HFF-Myc (cell line): ENCODE results near the gene ARID5B.

Source experiments
- DNase-seq: peaks from one replicate; pipeline ENCODE4 v3.0.0-alpha.2; 2011; ENCODE audit warnings: low read depth; ENCODE audit errors: extremely low read depth
- H3K4me3 ChIP-seq: replicated peaks from 2 replicates; pipeline ENCODE4 v1.5.1; 2011; ENCODE audit warnings: low read depth, mild to moderate bottlenecking, control low read depth, low read length
- CTCF ChIP-seq: IDR thresholded peaks from 2 replicates; pipeline ENCODE4 v1.5.1; 2012; ENCODE audit warnings: mild to moderate bottlenecking, low read depth, low read length, control low read depth; ENCODE audit errors: missing control alignments

ARID5B gene

DNA sequence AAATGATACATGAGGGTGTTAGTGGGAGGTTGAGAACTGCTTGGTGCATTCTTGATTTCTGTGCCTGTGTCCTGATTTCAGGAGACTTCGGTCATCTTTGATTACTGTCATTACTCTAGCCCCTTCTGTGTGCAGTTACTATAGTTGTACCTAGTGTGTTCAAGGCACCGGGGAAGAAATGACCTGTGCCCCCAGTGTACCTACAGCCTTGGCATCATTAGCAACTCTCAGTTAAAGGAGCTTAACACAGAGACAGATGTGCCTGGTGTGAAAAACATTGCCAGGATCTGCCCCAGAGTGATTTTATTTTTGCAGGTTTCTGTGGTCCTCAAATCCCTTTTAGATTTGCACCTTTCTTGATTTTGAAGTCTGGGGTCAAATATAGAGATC is 62.2 kb downstream of the ARID5B start:
- no peak for TF ChIP-seq CTCF
- DNase-seq = no peak
- H3K4me3 ChIP-seq = no peak overlapping the region

DNA sequence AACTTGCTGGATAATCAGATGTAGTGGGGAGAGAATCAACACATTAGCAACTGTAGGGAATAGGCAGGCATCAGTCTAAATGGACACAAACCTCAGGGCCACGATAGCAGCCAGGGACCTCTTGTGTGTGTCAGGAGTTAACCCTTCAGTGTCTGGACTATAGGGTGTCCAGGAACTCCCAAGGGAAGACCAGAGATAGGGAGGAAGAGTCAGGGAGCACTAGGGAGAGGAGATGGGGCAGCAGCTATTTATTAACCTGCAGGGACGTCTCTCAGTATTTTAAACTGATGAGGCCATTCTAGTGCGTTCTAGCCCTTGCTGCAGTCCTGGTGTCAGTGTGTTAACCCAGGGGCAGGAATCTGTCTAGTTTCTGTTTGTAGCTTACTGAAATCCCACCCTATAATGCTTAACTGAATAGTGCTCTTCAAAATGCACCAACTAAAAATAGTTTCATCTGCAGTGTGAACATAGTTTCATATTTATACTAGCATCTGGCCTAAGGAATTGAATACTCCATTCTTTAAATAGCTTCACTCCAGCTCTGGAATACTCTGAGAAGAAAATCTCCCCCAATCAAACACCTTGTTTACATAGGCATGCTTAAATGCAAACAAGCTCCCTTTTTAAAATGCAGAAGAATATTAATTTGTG is 62.7 kb downstream of the ARID5B start:
- no peak for TF ChIP-seq CTCF
- no peak overlapping the region for H3K4me3 ChIP-seq
- DNase-seq = no peak

DNA sequence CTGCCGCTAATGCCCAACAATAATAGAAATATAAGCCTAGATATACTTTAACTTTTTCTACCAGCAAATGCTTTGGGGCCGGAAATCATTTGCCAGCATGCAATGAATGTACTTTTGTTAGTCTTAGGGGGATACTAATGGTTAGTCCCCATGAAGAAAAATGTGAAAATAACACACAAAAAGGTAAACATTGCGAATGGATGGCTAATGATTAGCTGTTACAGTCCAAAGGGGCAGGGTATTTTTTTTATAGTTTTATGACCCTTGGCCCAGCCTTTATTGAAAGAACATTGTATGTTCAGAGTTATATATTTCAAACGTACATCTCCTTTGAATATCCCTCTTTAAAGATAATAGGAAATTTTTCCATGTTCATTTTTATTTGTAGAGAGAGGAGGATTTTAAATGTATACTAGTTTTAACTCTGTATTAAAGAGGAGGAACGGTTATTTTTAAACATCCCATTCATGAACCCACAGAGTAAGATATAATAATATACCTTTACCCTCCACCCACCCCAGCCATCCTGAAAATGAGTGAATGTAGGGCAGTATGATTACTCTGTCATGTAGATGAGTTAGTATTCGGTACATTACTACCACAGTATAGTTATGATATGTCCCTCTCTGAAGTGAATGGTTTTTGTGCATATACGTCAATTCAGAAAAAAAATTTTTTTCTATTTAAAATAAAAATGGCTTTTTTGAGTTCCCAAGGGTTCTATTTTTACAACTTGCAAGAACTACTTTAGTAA is 63.6 kb downstream of the ARID5B start:
- no peak for DNase-seq
- no peak overlapping the region for H3K4me3 ChIP-seq
- TF ChIP-seq CTCF = no peak

DNA sequence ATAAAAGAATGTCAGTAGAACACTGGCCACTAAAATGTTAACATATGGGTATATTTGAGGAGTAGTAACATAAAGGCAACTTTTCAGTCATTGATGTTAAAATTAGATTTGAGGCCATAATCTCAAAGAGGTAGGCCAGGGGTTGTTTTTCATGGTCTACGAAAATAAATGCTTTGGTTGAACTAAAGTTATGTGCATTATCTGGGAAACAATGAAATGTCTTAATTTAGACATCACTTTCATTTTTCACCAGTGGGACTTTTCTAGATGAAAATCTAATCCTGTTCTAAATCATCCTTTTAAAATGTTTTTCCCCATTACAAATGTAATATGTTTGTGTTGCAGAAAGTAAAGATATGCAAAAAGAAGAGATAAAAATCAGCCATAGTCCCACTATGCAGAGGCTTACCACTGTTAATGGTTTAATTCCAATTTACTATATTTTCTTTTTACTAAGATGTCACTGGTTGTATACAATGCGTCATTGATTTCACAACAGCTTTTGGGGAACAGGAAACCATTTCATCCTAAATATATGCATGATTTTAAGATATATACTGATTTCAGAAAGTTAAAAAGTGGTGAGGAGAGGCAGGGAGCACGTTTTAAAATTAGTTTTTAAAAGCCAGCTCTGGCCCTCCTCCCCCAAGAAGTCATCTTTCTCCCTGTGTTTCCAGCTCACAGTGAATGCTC is 64.3 kb downstream of the ARID5B start:
- no peak overlapping the region for H3K4me3 ChIP-seq
- no peak for DNase-seq
- no peak for TF ChIP-seq CTCF

GRCh38 chr10:61967298-61967697 is 65.8 kb downstream of the ARID5B start:
- no peak for TF ChIP-seq CTCF
- H3K4me3 ChIP-seq = no peak overlapping the region
- DNase-seq = no peak

GRCh38 chr10:61970182-61971002 is 68.9 kb downstream of the ARID5B start:
- TF ChIP-seq CTCF = no peak
- no peak for DNase-seq
- H3K4me3 ChIP-seq = no peak overlapping the region
